Stimulated activated CD4-positive, alpha-beta T cell treated with anti-CD3 and anti-CD28 coated beads, TNF-alpha, amount 100 ng/mL, for 24 hours (primary cell): ENCODE measurements around the gene AIFM3.

Source experiments
- DNase-seq, 3 experiments: peaks; one replicate each; pipeline ENCODE4 v3.0.0-alpha.2; 2020; ENCODE audit warnings: low read depth in 3 of 3

The AIFM3 gene

DNA sequence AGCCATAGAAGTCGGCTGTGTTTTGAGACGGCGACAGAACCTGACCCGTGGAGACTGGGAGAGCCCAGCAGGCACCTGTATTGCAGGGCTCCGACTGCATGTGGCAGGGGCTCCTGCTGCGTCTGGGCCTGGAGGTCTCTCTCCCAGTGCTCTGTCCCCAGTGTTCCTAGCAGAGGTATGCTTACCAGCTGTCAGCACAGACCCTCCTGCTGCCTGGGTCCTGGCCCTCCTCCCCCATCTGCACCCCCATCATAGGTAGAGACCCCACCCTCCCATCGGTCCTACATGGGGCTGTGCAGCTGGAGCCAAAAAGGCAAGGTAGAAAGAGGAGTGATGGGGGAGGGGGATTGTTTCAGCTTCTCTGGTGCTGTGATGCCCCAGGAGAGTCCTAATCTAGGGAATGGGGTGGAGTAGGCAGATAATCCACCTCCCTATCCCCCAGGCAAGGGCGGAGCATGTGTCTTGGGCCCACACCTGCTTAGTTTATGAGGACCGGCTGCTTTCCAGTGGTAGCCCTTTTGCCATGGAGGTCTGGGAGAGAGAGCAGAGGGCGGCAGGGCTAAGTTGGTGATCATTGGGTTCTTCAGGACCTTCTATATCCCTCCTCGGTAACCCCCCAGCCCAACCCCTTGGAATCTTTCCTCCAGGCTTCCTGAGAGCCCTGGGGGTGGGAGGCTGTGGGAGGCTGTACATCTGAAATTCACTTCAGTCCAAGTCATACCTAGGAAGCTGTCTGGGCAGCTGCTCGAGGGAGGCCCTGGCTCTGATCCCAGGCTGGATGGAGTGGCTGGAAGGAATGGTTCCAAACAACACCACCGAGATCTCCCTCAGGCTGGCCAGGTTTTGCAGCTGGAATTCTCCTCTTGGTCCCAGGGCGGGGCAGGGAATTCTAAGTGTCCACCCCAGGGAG is 60.0 kb downstream of the AIFM3 start:
- DNase-seq: no peak

DNA sequence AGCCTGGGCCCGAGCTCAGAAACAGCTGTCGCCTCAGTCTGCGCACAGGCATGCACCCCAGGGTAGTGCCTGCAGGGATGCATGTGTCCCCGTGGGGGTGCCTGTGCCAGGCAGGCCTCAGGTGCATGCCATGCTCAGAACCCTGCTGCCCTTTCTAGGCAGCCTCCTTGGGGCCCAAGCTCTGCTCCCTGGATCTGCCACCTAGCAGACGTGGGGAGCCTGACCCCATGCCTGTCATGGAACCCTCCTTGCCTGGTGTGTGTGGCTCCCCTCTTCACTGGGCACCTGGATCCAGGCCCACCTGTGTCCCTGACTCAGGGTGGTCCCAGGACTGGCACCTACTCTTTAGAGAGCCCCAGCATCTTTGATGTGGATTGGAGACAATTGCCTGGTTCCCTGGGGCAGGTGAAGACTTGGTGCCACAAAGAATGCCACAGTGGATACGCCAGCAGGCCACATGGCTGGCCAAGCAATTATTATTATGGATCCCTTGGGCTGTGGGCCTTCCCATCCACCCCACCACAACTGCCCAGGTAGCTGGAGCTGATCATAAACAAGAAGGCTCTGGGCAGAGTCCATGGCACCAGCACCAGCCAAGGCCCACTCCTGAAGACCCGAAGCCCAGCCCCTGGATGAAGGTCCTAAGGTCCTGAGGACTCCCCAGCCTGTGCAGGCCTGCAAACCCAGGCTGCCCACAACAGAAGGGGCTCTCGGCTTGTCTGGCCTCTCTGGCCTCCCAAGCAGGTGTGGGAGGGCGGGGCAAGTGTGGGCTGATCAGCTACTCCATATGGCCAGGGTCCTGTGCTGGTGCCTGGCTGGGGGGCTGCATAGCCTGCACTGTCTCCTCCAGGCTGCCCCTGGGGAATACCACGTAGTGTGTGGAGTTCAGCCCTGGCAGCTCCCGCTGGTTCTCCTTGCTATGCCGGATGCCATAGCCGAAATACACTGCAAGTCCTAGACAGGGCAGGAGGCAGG is 61.5 kb downstream of the AIFM3 start:
- DNase-seq: no peak

DNA sequence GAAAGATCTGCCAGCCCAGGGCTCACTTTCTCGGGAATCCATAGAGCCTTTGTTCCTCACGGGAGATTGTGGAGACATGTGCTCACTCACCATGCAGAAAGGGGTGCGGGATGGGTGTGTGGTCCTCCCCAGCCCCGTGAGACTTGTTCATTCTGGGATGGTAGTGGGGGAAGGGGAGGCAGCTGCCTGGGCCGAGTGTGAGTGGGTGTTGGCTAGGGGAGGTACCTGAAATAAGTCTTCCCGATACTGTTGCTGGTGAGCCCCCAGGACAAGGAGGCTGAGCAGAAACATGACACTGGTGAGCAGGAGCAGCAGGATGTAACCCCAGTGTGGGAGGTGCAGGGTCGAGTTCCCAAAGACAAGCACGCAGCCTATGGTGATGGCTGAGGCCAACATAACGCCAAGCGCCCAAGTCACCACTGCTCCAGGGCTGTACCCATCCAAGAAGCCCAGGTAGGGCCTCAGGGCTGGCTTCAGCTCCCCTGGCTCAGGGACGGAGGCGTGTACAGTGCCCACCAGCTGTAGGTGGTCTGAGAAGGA is 62.5 kb downstream of the AIFM3 start:
- no peak for DNase-seq

DNA sequence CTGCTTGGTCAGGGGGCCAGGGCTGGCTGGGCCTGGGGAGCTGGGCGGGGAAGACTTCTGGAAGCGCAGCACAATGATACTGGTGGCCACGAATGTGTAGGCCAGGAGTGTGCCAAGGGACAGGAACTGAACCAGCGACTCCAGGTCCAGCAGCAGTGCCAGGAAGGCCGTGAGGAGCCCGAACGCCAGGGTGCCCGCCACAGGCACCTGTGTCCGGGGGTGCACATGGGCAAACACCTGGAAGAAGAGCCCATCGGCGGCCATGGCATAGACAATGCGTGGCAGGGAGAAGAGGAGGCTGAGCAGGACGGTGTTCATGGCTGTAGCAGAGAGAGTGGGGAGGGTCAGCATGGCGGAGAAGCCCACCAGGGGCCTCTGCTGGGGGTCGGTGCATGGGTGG is 63.0 kb downstream of the AIFM3 start:
- DNase-seq: no peak
